GM19193 (cell line): ENCODE results near the gene ELOB.

Source experiments
- POLR2A ChIP-seq: IDR thresholded peaks from 4 replicates; pipeline ENCODE4 v1.6.1; 2011; ENCODE audit not compliant: insufficient read depth, insufficient read length; ENCODE audit errors: extremely low read depth

The ELOB gene

GRCh38 chr16:2756288-2757015 lies 20.6 kb downstream of the ELOB start:
- no peak for TF ChIP-seq POLR2A

GRCh38 chr16:2755158-2755557 lies 21.9 kb downstream of the ELOB start:
- no peak for TF ChIP-seq POLR2A

- no peak for TF ChIP-seq POLR2A
Measured at GRCh38 chr16:2753733-2754020, 23.4 kb downstream of the ELOB start.

GRCh38 chr16:2752850-2753732 lies 24.0 kb downstream of the ELOB start:
- no peak for TF ChIP-seq POLR2A

GRCh38 chr16:2752035-2752849 lies 24.8 kb downstream of the ELOB start, which contains the start of gene SRRM2:
SRRM2 (plus strand) TSS chr16:2752638; CDS start chr16:2756365, 3,727 bp downstream.
- peak; percentile 90 for TF ChIP-seq POLR2A

- no peak for TF ChIP-seq POLR2A
Measured at GRCh38 chr16:2751577-2752034, 25.5 kb downstream of the ELOB start.

- no peak for TF ChIP-seq POLR2A
Measured at GRCh38 chr16:2749936-2750335, 27.1 kb downstream of the ELOB start.

GRCh38 chr16:2749476-2749875 lies 27.6 kb downstream of the ELOB start:
- TF ChIP-seq POLR2A, result no peak

- TF ChIP-seq POLR2A, result no peak
Measured at GRCh38 chr16:2748757-2749455, 28.2 kb downstream of the ELOB start.

- TF ChIP-seq POLR2A, result no peak
Measured at GRCh38 chr16:2745961-2746360, 31.1 kb downstream of the ELOB start.

GRCh38 chr16:2745116-2745890 lies 31.8 kb downstream of the ELOB start:
- no peak for TF ChIP-seq POLR2A

- TF ChIP-seq POLR2A, result no peak
Measured at GRCh38 chr16:2744711-2745110, 32.4 kb downstream of the ELOB start.

GRCh38 chr16:2743007-2743810 lies 33.9 kb downstream of the ELOB start:
- no peak for TF ChIP-seq POLR2A
